ENCODE results near the gene SPEF1. TPM values are rescaled to one million over a fixed set of nuclear protein-coding genes. Genes with fewer than 3 reads are reported as not detected.

The SPEF1 gene
- total RNA-seq, 1 experiment from 2014 or later: not detected

DNA sequence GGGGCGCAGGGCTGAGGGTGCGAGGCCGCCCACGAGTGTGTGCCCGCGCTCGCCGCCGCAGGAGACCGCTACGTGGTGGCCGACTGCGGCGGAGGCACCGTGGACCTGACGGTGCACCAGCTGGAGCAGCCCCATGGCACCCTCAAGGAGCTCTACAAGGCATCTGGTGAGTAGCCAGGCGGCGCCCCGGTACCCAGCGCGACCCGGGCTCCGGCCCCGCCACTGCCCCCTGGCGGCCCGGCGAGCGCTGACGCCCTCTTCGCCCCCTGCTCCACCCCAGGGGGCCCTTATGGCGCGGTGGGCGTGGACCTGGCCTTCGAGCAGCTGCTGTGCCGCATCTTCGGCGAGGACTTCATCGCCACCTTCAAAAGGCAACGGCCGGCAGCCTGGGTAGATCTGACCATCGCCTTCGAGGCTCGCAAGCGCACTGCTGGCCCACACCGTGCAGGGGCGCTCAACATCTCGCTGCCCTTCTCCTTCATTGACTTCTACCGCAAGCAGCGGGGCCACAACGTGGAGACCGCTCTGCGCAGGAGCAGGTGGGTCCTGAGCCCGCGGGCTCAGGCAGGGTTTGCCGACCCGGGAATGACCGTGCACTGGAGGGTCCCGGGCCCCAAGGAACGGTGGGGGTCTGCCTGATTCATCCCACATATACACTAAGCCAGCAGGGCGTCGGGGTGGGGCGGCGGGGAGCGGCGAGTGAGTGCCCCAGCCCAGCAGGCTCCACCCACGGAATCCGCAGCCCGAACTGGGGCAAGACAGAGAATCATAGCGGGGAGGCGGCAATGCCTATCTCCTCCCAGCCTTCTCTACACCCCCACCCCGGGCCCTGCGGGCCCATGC, 31.3 kb downstream of the SPEF1 start:
- H3K4me3 ChIP-seq: no peak overlapping the region
- no peaks in the 10 kb centered on the region for H3K27me3 ChIP-seq (replicated peaks)
- no peak overlapping the region for H3K27ac ChIP-seq
- no peaks in the 10 kb centered on the region for H3K4me1 ChIP-seq (replicated peaks)
- H3K9me3 ChIP-seq (replicated peaks): no peaks in the 10 kb centered on the region
- no peak for DNase-seq (ENCODE audit: low read depth in 1 of 2, low spot score in 2 of 2)
- H3K36me3 ChIP-seq: no peaks in the 10 kb centered on the region

- DNase-seq (ENCODE audit: low read depth in 1 of 2, low spot score in 2 of 2): no peak
- Histone ChIP-seq H3K36me3 (no peaks in the 10 kb centered on the region), H3K4me3 (no peak overlapping the region), H3K4me1 (replicated peaks) (no peaks in the 10 kb centered on the region), H3K27me3 (replicated peaks) (no peaks in the 10 kb centered on the region), H3K27ac (no peak overlapping the region), H3K9me3 (replicated peaks) (no peaks in the 10 kb centered on the region)
Observed at GRCh38 chr20:3749087-3749688, 32.1 kb downstream of the SPEF1 start.

- Histone ChIP-seq H3K27ac (no peak overlapping the region), H3K4me1 (replicated peaks) (no peaks in the 10 kb centered on the region), H3K36me3 (no peaks in the 10 kb centered on the region), H3K4me3 (no peak overlapping the region), H3K9me3 (replicated peaks) (no peaks in the 10 kb centered on the region), H3K27me3 (replicated peaks) (0 out of 2 replicates have a peak, but pooled peaks cover 4% of the 10 kb centered on the region)
- no peak for DNase-seq (ENCODE audit: low read depth in 1 of 2, low spot score in 2 of 2)
Observed at GRCh38 chr20:3748073-3748472, 33.2 kb downstream of the SPEF1 start.

DNA sequence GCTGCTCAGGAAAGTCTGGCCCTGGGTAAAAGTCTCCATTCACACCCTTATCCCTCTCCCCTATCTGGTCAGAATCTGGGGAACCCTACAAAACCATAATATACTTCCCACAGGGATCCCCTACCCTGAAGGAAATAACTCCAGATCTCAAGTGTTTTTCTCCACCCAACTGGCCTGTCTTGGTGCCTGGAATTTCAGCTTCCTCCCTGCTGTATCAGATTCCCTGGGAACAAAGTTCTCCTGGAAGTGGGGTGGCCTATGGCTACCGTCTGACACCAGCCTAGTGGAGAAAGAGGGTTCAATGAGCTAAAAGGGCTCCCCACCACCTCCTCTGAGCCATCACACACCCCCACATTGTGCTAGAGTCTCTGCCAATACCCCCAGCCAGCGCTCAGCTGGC, 33.8 kb downstream of the SPEF1 start:
- Histone ChIP-seq H3K36me3 (no peaks in the 10 kb centered on the region), H3K9me3 (replicated peaks) (no peaks in the 10 kb centered on the region), H3K27ac (no peak overlapping the region), H3K4me1 (replicated peaks) (no peaks in the 10 kb centered on the region), H3K27me3 (replicated peaks) (0 out of 2 replicates have a peak, but pooled peaks cover 4% of the 10 kb centered on the region), H3K4me3 (no peak overlapping the region)
- no peak for DNase-seq (ENCODE audit: low read depth in 1 of 2, low spot score in 2 of 2)

- Histone ChIP-seq H3K27ac (no peak overlapping the region), H3K9me3 (replicated peaks) (no peaks in the 10 kb centered on the region), H3K36me3 (no peaks in the 10 kb centered on the region), H3K27me3 (replicated peaks) (0 out of 2 replicates have a peak, but pooled peaks cover 4% of the 10 kb centered on the region), H3K4me3 (no peak overlapping the region), H3K4me1 (replicated peaks) (no peaks in the 10 kb centered on the region)
- DNase-seq (ENCODE audit: low read depth in 1 of 2, low spot score in 2 of 2): no peak
Observed at GRCh38 chr20:3745686-3746173, 35.5 kb downstream of the SPEF1 start.

- Histone ChIP-seq H3K4me1 (replicated peaks) (no peaks in the 10 kb centered on the region), H3K4me3 (no peak overlapping the region), H3K27ac (no peak overlapping the region), H3K36me3 (no peaks in the 10 kb centered on the region), H3K27me3 (replicated peaks) (0 out of 2 replicates have a peak, but pooled peaks cover 4% of the 10 kb centered on the region), H3K9me3 (replicated peaks) (no peaks in the 10 kb centered on the region)
- no peak for DNase-seq (ENCODE audit: low read depth in 1 of 2, low spot score in 2 of 2)
Observed at GRCh38 chr20:3744806-3745685, 36.2 kb downstream of the SPEF1 start.

DNA sequence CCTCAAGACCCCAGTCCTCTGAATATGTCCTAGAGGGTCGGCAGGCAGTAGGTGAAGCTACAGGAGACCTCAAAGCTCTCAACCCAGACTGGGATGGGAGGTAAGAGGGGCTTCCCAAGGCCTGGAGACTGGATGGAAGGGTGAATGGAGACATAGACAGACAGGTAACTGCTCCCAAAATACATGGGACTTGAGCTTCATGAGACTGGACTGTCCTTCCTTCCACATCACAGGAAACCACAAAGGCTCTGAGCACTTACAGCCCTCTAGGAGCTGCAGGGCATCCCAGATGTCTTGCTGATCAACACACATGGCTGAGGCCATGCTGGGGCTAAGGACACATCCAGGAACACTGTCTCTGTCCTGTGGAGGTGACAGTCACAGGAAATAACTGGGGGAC, 37.2 kb downstream of the SPEF1 start:
- DNase-seq (ENCODE audit: low read depth in 1 of 2, low spot score in 2 of 2): no peak
- Histone ChIP-seq H3K9me3 (replicated peaks) (no peaks in the 10 kb centered on the region), H3K4me3 (no peak overlapping the region), H3K27me3 (replicated peaks) (0 out of 2 replicates have a peak, but pooled peaks cover 4% of the 10 kb centered on the region), H3K36me3 (no peaks in the 10 kb centered on the region), H3K27ac (no peak overlapping the region), H3K4me1 (replicated peaks) (no peaks in the 10 kb centered on the region)

DNA sequence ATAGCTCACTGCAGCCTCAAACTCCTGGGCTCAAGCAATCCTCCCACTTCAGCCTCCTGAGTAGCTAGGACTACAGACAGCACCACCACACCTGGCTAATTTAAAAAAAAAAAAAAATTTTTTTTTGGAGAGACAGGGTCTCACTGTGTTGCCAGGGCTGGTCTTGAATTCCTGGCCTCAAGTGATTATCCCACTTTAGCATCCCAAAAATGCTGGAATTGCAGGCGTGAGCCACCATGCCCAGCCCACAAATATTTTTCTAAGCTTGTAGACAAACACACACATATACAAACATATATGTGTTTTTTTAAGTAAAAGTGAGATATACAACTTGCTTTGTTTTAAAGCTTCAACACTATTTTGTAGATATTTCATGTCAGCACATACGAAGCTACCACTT, 38.0 kb downstream of the SPEF1 start:
- Histone ChIP-seq H3K9me3 (replicated peaks) (no peaks in the 10 kb centered on the region), H3K36me3 (no peaks in the 10 kb centered on the region), H3K27me3 (replicated peaks) (0 out of 2 replicates have a peak, but pooled peaks cover 4% of the 10 kb centered on the region), H3K4me3 (no peak overlapping the region), H3K4me1 (replicated peaks) (no peaks in the 10 kb centered on the region), H3K27ac (no peak overlapping the region)
- no peak for DNase-seq (ENCODE audit: low read depth in 1 of 2, low spot score in 2 of 2)

- Histone ChIP-seq H3K36me3 (no peaks in the 10 kb centered on the region), H3K9me3 (replicated peaks) (no peaks in the 10 kb centered on the region), H3K4me1 (replicated peaks) (no peaks in the 10 kb centered on the region), H3K4me3 (no peak overlapping the region), H3K27ac (no peak overlapping the region), H3K27me3 (replicated peaks) (0 out of 2 replicates have a peak, but pooled peaks cover 4% of the 10 kb centered on the region)
- DNase-seq (ENCODE audit: low read depth in 1 of 2, low spot score in 2 of 2): no peak
Observed at GRCh38 chr20:3741836-3742458, 39.3 kb downstream of the SPEF1 start.

- Histone ChIP-seq H3K9me3 (replicated peaks) (no peaks in the 10 kb centered on the region), H3K27me3 (replicated peaks) (0 out of 2 replicates have a peak, but pooled peaks cover 4% of the 10 kb centered on the region), H3K4me3 (no peak overlapping the region), H3K36me3 (no peaks in the 10 kb centered on the region), H3K4me1 (replicated peaks) (no peaks in the 10 kb centered on the region), H3K27ac (no peak overlapping the region)
- no peak for DNase-seq (ENCODE audit: low read depth in 1 of 2, low spot score in 2 of 2)
Observed at GRCh38 chr20:3740615-3741301, 40.5 kb downstream of the SPEF1 start.

DNA sequence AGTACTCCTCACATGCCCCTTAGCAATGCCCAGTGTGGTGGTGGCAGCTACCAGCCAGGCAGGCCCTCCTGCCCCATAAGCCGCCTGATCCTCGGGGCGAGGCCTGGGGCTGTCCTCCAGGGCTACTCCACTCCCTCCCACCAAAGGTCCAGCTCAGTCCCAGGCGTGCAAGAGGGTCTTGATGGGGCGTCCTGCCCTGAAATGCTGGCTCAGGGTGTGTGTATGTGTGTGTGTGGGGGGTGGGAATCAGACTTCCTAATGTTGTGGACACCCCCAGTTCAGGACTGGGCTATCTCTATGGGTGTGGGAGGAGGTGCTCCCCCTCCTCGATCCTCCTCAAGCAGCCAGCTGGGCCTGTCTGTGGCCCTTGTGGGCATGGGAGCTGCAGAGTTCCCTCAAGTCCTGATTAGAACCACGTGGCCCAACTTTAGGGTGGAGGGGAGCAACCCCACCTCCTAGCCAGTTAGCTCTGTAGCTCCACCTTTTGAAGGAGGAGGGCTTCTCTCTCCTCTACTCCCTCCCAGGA, 41.3 kb downstream of the SPEF1 start:
- Histone ChIP-seq H3K27me3 (replicated peaks) (0 out of 2 replicates have a peak, but pooled peaks cover 4% of the 10 kb centered on the region), H3K27ac (no peak overlapping the region)

GRCh38 chr20:3739054-3739925, 42.0 kb downstream of the SPEF1 start:
- Histone ChIP-seq H3K4me1 (replicated peaks) (no peaks in the 10 kb centered on the region), H3K27ac (no peak overlapping the region), H3K27me3 (replicated peaks) (0 out of 2 replicates have a peak, but pooled peaks cover 4% of the 10 kb centered on the region), H3K9me3 (replicated peaks) (no peaks in the 10 kb centered on the region), H3K4me3 (no peak overlapping the region), H3K36me3 (no peaks in the 10 kb centered on the region)
- no peak for DNase-seq (ENCODE audit: low read depth in 1 of 2, low spot score in 2 of 2)

More for the DNA sequence above, 41.3 kb downstream of the SPEF1 start:
- Histone ChIP-seq H3K4me3 (no peak overlapping the region), H3K36me3 (no peaks in the 10 kb centered on the region), H3K4me1 (replicated peaks) (no peaks in the 10 kb centered on the region), H3K9me3 (replicated peaks) (no peaks in the 10 kb centered on the region)
- no peak for DNase-seq (ENCODE audit: low read depth in 1 of 2, low spot score in 2 of 2)
